Heart right ventricle (tissue), 16 donors: Measurements from ENCODE around the gene CRMP1. TPM values are rescaled to one million over a fixed set of nuclear protein-coding genes. Genes with fewer than 3 reads are reported as not detected.

Source experiments
- ATAC-seq, 8 donors: fragments of 200-7000 bp; cut with Tn5 transposase; one replicate each; pipeline ENCODE4 v1.9.1; 2020; ENCODE audit warnings: mild to moderate bottlenecking in 8 of 8, moderate library complexity in 8 of 8, moderate number of reproducible peaks in 1 of 8
- DNase-seq, 2 donors: peaks; one replicate each; pipeline ENCODE4 v3.0.0-alpha.2; 2020
- H3K27ac ChIP-seq, 10 donors: fragments of 200-600 bp; sonication (generic) in 2 of 10; one replicate each; pipeline versions ENCODE4 v1.5.0 to v1.8.0; 2020 to 2022; ENCODE audit warnings: mild to moderate bottlenecking in 3 of 10
- H3K27me3 ChIP-seq, 7 donors: fragments of 200-600 bp; one replicate each; pipeline ENCODE4 v1.8.0; 2021 to 2022; ENCODE audit warnings: mild to moderate bottlenecking in 2 of 7
- H3K36me3 ChIP-seq, 9 donors: fragments of 200-600 bp; sonication (generic) in 1 of 9; one replicate each; pipeline versions ENCODE4 v1.5.0 to v1.8.0; 2020 to 2022; ENCODE audit warnings: mild to moderate bottlenecking in 2 of 9
- H3K4me1 ChIP-seq, 9 donors: fragments of 200-600 bp; sonication (generic) in 1 of 9; one replicate each; pipeline versions ENCODE4 v1.5.0 to v1.8.0; 2020 to 2022; ENCODE audit warnings: mild to moderate bottlenecking in 4 of 9
- H3K4me3 ChIP-seq, 10 donors: fragments of 200-600 bp; sonication (generic) in 2 of 10; one replicate each; pipeline versions ENCODE4 v1.5.0 to v1.8.0; 2020 to 2022; ENCODE audit warnings: mild to moderate bottlenecking in 7 of 10, moderate library complexity in 2 of 10
- H3K9me3 ChIP-seq, 11 donors: fragments of 200-600 bp in 10 of 11; sonication (generic) in 2 of 11; one replicate each; pipeline versions ENCODE4 v1.5.0 to v1.8.0; 2013 to 2022; ENCODE audit warnings: mild to moderate bottlenecking in 2 of 11, control low read depth in 1 of 11, moderate library complexity in 1 of 11
- CTCF ChIP-seq, 9 donors: fragments of 200-600 bp; sonication (generic) in 2 of 9; IDR thresholded peaks; one replicate each; pipeline versions ENCODE4 v1.5.0 to v1.8.0; 2021 to 2022; ENCODE audit warnings: antibody characterized with exemption in 9 of 9, mild to moderate bottlenecking in 5 of 9, moderate library complexity in 1 of 9
- WGBS, 2 donors: extraction: QIAGEN DNeasy Blood & Tissue Kit; methylation state at CpG; one replicate each; pipeline ENCODE4 v1.1.7; 2013; ENCODE audit warnings: inconsistent platforms in 1 of 2; 5-methylcytosine and 5-hydroxymethylcytosine counted together
- intact Hi-C, 10 donors: fragments of 100-400 bp; cut with DNase I; formaldehyde crosslinking; loops; one replicate each; pipeline versions ENCODE4 v1.11.1 to v1.14.2; 2022
- polyA plus RNA-seq, 2 donors: library from polyadenylated mRNA; stranded (reverse); fragments of 200-250 nt; gene quantifications; one replicate each; pipeline ENCODE4 v1.2.3, GENCODE V29; 2013
- total RNA-seq, 10 donors: library from RNA; stranded (reverse); fragmentation: NEBNext Ultra II Directional in 3 of 10; extraction: Animal tissue kit (Norgen Biotek cat#: 25700) in 3 of 10; gene quantifications; one replicate each; pipeline versions ENCODE4 v1.2.1 to v1.2.4, GENCODE V29; 2021 to 2023
- donor health status: Arrhythmogenic right ventricular cardiomyopathy.
- donor health status: ischemic (EF 13 %, LVEDD 7.1; RV severe dilation, severe dysfunction).
- donor health status: healthy with polysubstance abuse.
- donor health status: DM: no; HTN: yes; CAD: no.
- donor health status: DM: no; HTN: no; CAD: no.
- donor health status: ischemic (EF 25% LVEDD 6.9; RV normal size, moderate dysfunction).
- donor health status: ischemic (EF 25% LVEDD 5.7; RV mildly dilated, moderate dysfunction).
- donor health status: healthy.
- donor health status: DM: yes; HTN: yes; CAD: no.
- donor health status: Ischemic cardiomyopathy.
- donor health status: ischemic (EF 35%, LVEDD 5.7; RV mildly dilated, moderate dysfunction).
- donor health status: nonischemic (EF 11% LVEDD 7.7; RV severe dilation, severe dysfunction).
- donor health status: DM: yes; HTN: yes; CAD: no.
- donor health status: PGD.
- donor health status: ischemic (EF 29% LVEDD 5.4; RV normal size, mild dysfunction).
- donor health status: nonischemic (EF 23%, LVEDD 6.1; RV moderate dilation, normal function).

The CRMP1 gene
- total and polyA plus RNA-seq, 12 donors, result 0.40 to 2.3 (median 0.95) TPM

DNA sequence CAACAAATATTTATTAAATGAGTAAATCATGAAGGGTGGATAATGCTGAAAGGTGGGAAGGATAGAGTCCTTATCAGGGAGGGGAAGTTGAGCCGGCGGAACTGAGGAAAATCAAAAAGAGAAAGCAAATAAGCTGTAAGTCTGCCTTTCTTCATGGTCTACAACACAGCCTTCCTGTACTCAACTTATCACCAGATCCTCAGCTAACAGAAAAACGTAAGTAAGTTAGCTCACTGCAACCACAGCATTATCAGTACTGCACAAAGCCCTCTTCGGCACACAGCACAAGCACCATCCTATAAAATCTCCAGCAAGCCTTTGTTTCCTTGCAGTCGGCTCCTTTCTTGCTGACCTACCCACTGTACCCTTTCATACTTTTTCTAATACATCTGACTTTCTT, 70.3 kb downstream of the CRMP1 start:
- intact Hi-C loops, result loop anchor here in 3 of 10 donors (5.0 to 10.0 kb wide), 3 partner anchors 142 to 160 kb away; no protein-coding TSS in a partner anchor
- H3K36me3 ChIP-seq, result peaks cover 0 to 44% (median 0%) of the 10 kb centered on the region in 9 donors

DNA sequence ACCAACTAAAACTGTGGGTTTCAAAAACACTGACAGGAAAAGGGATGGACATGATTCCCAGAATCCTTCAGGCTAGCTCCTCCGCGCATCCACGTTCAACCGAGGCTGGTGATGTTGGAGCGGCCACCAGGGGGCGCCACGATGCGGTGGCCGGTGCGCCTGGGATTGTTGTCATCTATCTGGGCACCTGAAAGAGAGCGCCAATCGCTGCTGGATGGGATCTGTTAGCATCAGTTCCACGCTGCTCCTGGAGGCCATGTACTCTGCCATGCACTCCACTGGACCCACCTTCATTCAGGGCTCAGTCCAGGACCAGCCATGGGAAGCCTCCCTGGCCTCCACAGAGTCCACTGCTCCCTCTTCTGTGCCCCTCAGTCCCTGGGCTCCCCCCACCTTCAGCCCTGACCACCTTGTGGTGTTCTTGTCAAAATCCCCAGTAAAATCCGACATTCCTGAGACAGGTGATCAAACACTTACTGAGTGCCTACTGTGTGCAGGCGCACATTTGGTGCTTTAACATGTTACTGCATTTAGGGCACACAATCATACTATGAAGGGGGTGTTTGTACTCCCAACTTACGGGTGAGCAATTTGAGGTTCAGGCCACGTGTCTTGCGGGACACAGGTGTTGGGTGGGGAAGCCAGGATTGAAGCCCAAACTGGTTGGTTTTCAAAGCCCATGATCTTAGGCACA, 71.1 kb downstream of the CRMP1 start:
- Histone ChIP-seq H3K36me3 (peaks cover 0 to 47% (median 0%) of the 10 kb centered on the region in 9 donors), H3K4me1 (peaks cover 0 to 4% (median 0%) of the 10 kb centered on the region in 9 donors), H3K4me3 (no peak overlapping the region), H3K9me3 (no peaks in the 10 kb centered on the region), H3K27me3 (no peaks in the 10 kb centered on the region), H3K27ac (no peak overlapping the region)
- TF ChIP-seq CTCF (IDR thresholded peaks at IDR 0.05), result peak; percentile 17 to 63 (median 52)
- intact Hi-C loops, result loop anchor here in 3 of 10 donors (5.0 to 10.0 kb wide), 3 partner anchors 143 to 160 kb away; no protein-coding TSS in a partner anchor
- DNase-seq, result no peak
- no peak for ATAC-seq
- WGBS, 2 donors, result 66 to 71% methylated on average over 18 of the region's 18 CpGs

More for the DNA sequence above, 70.3 kb downstream of the CRMP1 start:
- Histone ChIP-seq H3K4me3 (no peak overlapping the region), H3K9me3 (no peaks in the 10 kb centered on the region), H3K27me3 (no peaks in the 10 kb centered on the region), H3K27ac (no peak overlapping the region), H3K4me1 (peaks cover 0 to 12% (median under 1%) of the 10 kb centered on the region in 9 donors)
- DNase-seq (no peak), ATAC-seq (no peak)
- TF ChIP-seq CTCF (IDR thresholded peaks at IDR 0.05), result no peak
- WGBS, 2 donors, result 72 to 80% methylated on average over 5 of the region's 5 CpGs

GRCh38 chr4:5816851-5817375, 76.0 kb downstream of the CRMP1 start:
- intact Hi-C loops, result loop anchor here in 5 of 10 donors (10.0 kb wide), 4 partner anchors 762 to 1332 kb away; partner anchors contain the start of gene STK32B (in 2 of the 5)
- WGBS, 2 donors, result 86 to 88% methylated on average over 12 of the region's 12 CpGs
- H3K36me3 ChIP-seq, result peaks cover 0 to 50% (median 0%) of the 10 kb centered on the region in 9 donors

More at GRCh38 chr4:5816851-5817375, 76.0 kb downstream of the CRMP1 start:
- H3K27me3 ChIP-seq, result no peaks in the 10 kb centered on the region
- no peak for TF ChIP-seq CTCF (IDR thresholded peaks at IDR 0.05)
- no peaks in the 10 kb centered on the region for H3K4me1 ChIP-seq
- no peak overlapping the region for H3K27ac ChIP-seq
- DNase-seq (no peak), ATAC-seq (no peak)
- H3K9me3 ChIP-seq, result no peaks in the 10 kb centered on the region
- no peak overlapping the region for H3K4me3 ChIP-seq
